Upper lobe of right lung (tissue), 1 donor: ENCODE data around the gene SRP68. TPM values are rescaled to one million over a fixed set of nuclear protein-coding genes. Genes with fewer than 3 reads are reported as not detected.

Experiments
- ATAC-seq: fragments of 200-7000 bp; cut with Tn5 transposase; one replicate; pipeline ENCODE4 v1.9.1; 2020; ENCODE audit warnings: mild to moderate bottlenecking, moderate library complexity
- DNase-seq: peaks from one replicate; pipeline ENCODE4 v3.0.0-alpha.2; 2020
- H3K27ac ChIP-seq: fragments of 200-600 bp; one replicate; pipeline ENCODE4 v1.8.0; 2022
- H3K27me3 ChIP-seq: fragments of 200-600 bp; one replicate; pipeline ENCODE4 v1.8.0; 2022; ENCODE audit warnings: mild to moderate bottlenecking
- H3K36me3 ChIP-seq: fragments of 200-600 bp; one replicate; pipeline ENCODE4 v1.8.0; 2022
- H3K4me1 ChIP-seq: fragments of 200-600 bp; one replicate; pipeline ENCODE4 v1.8.0; 2022
- H3K4me3 ChIP-seq: fragments of 200-600 bp; one replicate; pipeline ENCODE4 v1.8.0; 2022; ENCODE audit warnings: mild to moderate bottlenecking
- H3K9me3 ChIP-seq: fragments of 200-600 bp; one replicate; pipeline ENCODE4 v1.8.0; 2022
- CTCF ChIP-seq: fragments of 200-600 bp; IDR thresholded peaks from one replicate; pipeline ENCODE4 v1.8.0; 2022; ENCODE audit warnings: antibody characterized with exemption
- intact Hi-C: fragments of 100-400 bp; cut with DNase I; formaldehyde crosslinking; loops from one replicate; pipeline ENCODE4 v1.11.0; 2022
- total RNA-seq: library from RNA; stranded (reverse); fragmentation: NEBNext Ultra II Directional; extraction: Animal tissue kit (Norgen Biotek cat#: 25700); gene quantifications from one replicate; pipeline ENCODE4 v1.2.1, GENCODE V29; 2021
- donor health status: DM: no; HTN: yes; CAD: no; lungs with severe emphysema.

SRP68 gene
- total RNA-seq, 1 donor from 2014 or later = 74.9 TPM

- DNase-seq (no peak), ATAC-seq (no peak)
- Histone ChIP-seq H3K27ac (no peak overlapping the region), H3K36me3 (peaks cover 64% of the 10 kb centered on the region), H3K9me3 (no peaks in the 10 kb centered on the region), H3K4me1 (no peaks in the 10 kb centered on the region), H3K4me3 (no peak overlapping the region), H3K27me3 (no peaks in the 10 kb centered on the region)
- no peak for TF ChIP-seq CTCF
- intact Hi-C loops = no loop called here
Observed at GRCh38 chr17:76039121-76039520, 33.2 kb downstream of the SRP68 start.

- TF ChIP-seq CTCF = no peak
- DNase-seq (no peak), ATAC-seq (no peak)
- peaks cover 53% of the 10 kb centered on the region for H3K36me3 ChIP-seq
- no peak overlapping the region for H3K4me3 ChIP-seq
- H3K27me3 ChIP-seq = no peaks in the 10 kb centered on the region
- no peaks in the 10 kb centered on the region for H3K4me1 ChIP-seq
- H3K27ac ChIP-seq = no peak overlapping the region
- intact Hi-C loops = no loop called here
- H3K9me3 ChIP-seq = no peaks in the 10 kb centered on the region
Observed at GRCh38 chr17:76038050-76038449, 34.3 kb downstream of the SRP68 start.

GRCh38 chr17:76036497-76037261 is 35.6 kb downstream of the SRP68 start:
- H3K4me3 ChIP-seq = no peak overlapping the region
- ATAC-seq (no peak), DNase-seq (no peak)
- peaks cover 40% of the 10 kb centered on the region for H3K36me3 ChIP-seq
- intact Hi-C loops = no loop called here
- TF ChIP-seq CTCF = no peak
- no peak overlapping the region for H3K27ac ChIP-seq
- no peaks in the 10 kb centered on the region for H3K4me1 ChIP-seq
- no peaks in the 10 kb centered on the region for H3K27me3 ChIP-seq
- H3K9me3 ChIP-seq = no peaks in the 10 kb centered on the region

- no peak overlapping the region for H3K4me3 ChIP-seq
- H3K36me3 ChIP-seq = peaks cover 20% of the 10 kb centered on the region
- TF ChIP-seq CTCF = no peak
- H3K27me3 ChIP-seq = no peaks in the 10 kb centered on the region
- H3K9me3 ChIP-seq = no peaks in the 10 kb centered on the region
- ATAC-seq (no peak), DNase-seq (no peak)
- intact Hi-C loops = no loop called here
- no peak overlapping the region for H3K27ac ChIP-seq
- peaks cover 4% of the 10 kb centered on the region for H3K4me1 ChIP-seq
Observed at GRCh38 chr17:76034428-76035350, 37.6 kb downstream of the SRP68 start.

GRCh38 chr17:76033139-76033538 is 39.2 kb downstream of the SRP68 start:
- peaks cover 4% of the 10 kb centered on the region for H3K36me3 ChIP-seq
- peaks cover 14% of the 10 kb centered on the region for H3K4me1 ChIP-seq
- no peak for TF ChIP-seq CTCF
- no peak overlapping the region for H3K4me3 ChIP-seq
- ATAC-seq = no peak
- H3K9me3 ChIP-seq = no peaks in the 10 kb centered on the region
- H3K27me3 ChIP-seq = no peaks in the 10 kb centered on the region
- intact Hi-C loops = no loop called here
- no peak overlapping the region for H3K27ac ChIP-seq
- DNase-seq = no peak
